GM12874 (cell line): ENCODE data around the gene ZBED4.

ENCODE experiments used
- TF ChIP-seq, protein P1 (sequence below): IDR thresholded peaks from 2 replicates; pipeline ENCODE4 v1.5.1; 2011; ENCODE audit warnings: low read depth, mild to moderate bottlenecking, control low read depth, low read length, moderate library complexity; ENCODE audit not compliant: insufficient read depth

The ZBED4 gene

DNA sequence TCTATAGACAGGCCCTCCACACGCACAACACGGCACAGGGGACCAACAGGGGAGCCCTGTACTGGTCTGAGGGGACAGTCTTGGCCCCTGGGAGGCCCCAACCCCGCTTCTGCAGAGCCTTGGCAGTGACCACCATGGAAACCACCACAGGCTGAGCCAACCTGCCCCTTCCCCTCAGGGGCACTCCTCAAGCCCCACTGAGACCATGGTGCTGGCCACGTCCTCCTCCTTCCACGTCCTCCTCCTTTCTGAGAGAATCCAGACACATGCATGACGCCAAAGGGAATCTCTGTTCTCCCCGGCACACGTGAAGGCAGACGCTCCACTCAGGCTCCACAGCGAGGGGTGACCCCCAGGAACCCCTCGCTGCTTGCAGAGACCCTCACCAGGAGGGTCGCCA, 28.7 kb upstream of the ZBED4 start:
- TF ChIP-seq, protein P1, sequence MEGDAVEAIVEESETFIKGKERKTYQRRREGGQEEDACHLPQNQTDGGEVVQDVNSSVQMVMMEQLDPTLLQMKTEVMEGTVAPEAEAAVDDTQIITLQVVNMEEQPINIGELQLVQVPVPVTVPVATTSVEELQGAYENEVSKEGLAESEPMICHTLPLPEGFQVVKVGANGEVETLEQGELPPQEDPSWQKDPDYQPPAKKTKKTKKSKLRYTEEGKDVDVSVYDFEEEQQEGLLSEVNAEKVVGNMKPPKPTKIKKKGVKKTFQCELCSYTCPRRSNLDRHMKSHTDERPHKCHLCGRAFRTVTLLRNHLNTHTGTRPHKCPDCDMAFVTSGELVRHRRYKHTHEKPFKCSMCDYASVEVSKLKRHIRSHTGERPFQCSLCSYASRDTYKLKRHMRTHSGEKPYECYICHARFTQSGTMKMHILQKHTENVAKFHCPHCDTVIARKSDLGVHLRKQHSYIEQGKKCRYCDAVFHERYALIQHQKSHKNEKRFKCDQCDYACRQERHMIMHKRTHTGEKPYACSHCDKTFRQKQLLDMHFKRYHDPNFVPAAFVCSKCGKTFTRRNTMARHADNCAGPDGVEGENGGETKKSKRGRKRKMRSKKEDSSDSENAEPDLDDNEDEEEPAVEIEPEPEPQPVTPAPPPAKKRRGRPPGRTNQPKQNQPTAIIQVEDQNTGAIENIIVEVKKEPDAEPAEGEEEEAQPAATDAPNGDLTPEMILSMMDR = no peak

DNA sequence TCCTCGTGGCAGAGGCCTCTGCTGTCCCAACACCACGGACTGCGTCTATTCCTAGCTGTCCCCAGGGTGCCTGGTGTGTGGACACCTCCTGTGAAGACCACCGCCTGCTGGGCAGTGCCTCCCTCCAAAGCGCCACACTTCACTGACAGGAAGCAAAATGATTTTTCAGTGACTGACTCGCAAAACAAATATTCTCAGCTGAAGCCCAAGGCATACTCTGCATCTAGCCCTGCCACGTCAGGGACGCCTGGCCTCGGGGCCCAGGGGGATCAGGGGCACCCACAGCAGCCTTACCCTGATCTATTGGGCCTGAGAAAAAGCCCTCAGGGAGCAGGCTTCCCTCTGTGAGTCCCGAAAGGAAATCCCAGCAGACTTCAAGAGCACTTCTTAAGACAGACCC, 28.2 kb upstream of the ZBED4 start:
- TF ChIP-seq, protein P1 = no peak

DNA sequence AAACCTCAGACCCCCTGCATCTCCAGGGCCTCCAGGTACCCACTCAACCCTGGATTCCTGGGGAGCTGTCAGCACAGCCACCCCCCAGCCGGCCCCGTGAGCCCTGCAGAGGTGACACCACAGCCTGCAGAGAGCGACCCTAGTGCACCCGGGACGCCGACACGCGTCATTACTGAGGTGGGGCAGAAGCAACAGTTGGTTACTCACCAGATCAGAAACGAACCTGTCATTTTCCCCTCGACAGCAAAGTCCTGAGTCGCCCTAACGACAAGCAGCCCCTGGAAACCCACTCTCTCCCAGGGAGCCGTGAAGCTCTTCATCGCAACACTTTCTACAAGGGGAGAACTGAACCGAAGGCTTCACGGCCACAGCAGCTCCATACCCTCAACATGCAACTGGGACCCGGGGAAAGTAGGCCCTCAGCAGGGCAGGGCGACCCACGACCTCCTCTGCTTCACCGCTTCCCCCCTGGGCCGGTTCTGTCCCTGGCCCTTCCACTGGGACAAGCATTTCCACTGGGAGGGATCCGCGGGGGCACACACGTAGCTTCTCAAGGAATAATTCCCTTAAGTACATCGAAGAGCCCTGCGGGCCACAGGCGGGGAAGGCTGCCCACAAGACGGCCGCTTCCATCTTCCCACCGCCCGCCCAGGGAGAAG, 27.6 kb upstream of the ZBED4 start:
- TF ChIP-seq, protein P1 = no peak

DNA sequence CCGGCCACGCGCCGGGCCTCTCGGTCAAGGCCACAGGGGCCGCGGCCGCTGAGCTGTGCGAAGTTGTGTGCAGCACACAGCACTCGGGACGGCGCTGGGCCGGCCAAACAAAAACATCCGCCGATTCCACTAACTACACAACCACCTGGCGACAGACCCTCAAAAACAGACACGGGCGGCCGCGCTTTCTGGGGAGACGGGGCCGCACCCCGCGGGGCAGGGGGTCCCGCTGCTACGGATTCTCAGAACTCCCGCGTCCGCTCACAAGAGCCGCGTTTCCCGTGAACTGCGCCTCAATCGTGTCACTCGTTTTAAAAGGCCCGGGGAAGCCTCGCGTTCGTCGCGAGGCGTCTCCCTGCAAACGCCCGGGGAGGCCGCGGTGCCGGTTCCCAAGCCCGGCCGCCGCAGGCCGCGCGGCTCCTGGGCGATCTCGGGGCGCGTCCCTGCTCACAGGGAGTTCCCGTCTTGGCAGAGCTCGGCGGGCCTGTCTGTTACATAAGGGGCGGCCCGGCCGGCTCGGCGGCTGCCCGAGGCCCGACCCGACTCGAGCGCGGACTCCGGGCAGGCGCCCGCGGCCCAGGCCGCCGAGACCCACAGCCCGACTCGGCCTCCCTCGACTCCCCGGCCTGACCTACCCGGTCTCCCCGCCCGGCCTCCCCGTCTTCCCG, 26.9 kb upstream of the ZBED4 start:
- TF ChIP-seq, protein P1 = no peak

DNA sequence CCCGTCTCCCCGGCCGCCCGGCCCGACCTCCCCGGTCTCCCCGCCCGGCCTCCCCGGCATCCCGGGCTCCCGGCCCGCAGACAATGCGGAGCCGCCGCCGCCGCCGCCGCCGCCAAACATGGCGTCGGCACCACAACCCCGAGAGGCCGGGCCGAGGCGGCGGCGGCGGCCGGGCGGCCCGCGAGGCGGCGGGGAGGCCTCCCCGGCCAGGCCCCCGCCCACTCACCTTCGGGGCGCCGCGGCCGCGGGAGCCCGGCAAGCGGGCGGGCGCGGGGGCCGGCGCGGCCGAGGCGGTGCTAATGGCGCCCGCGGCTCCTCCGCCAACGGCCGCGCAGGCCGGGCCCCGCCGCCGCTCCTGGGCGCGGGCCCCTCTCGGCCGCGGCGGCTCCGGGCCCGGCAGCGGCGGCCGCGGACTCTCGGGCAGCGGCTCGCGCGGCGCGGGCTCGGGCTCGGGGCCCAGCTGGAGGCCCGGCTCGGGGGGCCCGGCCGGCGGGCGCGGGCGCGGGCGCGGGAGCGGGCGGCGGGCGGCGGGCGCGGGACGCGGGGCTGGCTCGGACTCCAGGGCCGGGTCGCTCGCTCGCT, 26.3 kb upstream of the ZBED4 start:
- TF ChIP-seq, protein P1 = no peak

DNA sequence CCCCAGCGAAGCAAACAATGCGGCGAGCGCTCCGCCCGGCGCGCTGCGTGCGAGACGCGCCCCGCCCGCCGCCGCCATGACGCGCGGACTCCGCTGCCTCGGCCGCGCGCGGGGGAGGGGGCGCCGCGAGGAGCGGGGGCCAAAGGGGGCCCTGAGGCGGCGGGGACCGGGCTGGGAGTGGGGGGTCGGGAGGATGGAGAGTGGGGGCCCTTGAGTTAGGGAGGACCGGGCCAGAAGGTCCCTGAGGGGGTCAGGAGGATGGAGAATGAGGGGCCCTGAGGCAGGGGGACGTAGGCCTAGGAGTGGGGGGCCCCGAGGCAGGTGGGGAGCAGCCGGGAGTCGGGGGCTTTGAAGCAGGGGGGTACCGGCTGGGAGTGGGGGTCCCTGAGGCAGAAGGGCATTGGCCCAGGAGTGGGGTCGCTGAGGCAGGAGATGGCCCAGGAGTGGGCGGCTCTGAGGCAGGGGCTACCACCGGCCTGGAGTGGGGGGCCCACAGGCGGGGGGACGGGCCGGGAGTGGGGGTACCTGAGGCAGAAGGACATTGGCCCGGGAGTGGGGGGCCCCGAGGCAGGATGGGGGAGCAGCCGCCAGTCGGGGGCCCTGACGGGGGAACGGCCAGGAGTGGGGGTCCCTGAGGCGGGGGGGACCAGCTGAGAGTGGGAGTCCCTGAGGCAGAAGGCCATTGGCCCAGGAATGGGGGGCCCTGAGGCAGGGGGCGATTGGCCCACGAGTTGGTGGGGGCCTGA, 25.6 kb upstream of the ZBED4 start, which contains the start of gene BRD1:
Gene BRD1, minus strand, starts transcription at position 21 of the 746 bp plus-strand sequence. CDS start 3,556 bp downstream, outside the sequence.
- TF ChIP-seq, protein P1 = no peak

DNA sequence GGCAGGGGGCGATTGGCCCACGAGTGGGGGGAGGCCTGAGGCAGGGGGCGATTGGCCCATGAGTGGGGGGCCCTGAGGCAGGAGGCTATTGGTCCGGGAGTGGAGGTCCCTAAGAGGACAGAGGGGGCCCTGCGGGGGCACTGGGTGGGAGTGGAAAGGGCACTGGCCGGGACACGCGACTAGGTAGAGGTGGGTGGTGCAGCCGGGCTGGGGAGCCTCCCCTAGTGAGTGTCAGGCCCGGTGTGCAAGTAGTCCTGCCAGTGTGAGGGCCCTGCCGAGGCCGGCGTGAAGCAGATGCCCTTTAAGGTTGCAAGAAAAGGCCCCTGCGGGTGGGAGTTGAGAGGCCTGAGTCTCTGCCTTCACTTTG, 25.1 kb upstream of the ZBED4 start:
- TF ChIP-seq, protein P1 = no peak
